GM19351 (cell line): Measurements from ENCODE around the gene FASTKD3.
A peak's percentile ranks its signal among the peaks of the same experiment; 100 is the strongest.

Source experiments
- ATAC-seq: cut with Tn5 transposase; IDR thresholded peaks from one replicate; pipeline ENCODE4 v1.9.1; 2021; ENCODE audit warnings: mild to moderate bottlenecking, moderate library complexity; ENCODE audit not compliant: unreplicated experiment

FASTKD3 gene, protein sequence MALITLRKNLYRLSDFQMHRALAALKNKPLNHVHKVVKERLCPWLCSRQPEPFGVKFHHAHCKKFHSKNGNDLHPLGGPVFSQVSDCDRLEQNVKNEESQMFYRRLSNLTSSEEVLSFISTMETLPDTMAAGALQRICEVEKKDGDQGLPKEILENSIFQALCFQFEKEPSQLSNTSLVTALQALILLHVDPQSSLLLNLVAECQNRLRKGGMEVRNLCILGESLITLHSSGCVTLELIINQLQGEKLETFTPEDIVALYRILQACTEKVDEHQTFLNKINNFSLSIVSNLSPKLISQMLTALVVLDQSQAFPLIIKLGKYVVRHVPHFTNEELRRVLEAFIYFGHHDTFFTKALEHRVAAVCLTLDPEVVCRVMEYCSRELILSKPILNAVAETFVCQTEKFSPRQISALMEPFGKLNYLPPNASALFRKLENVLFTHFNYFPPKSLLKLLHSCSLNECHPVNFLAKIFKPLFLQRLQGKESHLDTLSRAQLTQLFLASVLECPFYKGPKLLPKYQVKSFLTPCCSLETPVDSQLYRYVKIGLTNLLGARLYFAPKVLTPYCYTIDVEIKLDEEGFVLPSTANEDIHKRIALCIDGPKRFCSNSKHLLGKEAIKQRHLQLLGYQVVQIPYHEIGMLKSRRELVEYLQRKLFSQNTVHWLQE

DNA sequence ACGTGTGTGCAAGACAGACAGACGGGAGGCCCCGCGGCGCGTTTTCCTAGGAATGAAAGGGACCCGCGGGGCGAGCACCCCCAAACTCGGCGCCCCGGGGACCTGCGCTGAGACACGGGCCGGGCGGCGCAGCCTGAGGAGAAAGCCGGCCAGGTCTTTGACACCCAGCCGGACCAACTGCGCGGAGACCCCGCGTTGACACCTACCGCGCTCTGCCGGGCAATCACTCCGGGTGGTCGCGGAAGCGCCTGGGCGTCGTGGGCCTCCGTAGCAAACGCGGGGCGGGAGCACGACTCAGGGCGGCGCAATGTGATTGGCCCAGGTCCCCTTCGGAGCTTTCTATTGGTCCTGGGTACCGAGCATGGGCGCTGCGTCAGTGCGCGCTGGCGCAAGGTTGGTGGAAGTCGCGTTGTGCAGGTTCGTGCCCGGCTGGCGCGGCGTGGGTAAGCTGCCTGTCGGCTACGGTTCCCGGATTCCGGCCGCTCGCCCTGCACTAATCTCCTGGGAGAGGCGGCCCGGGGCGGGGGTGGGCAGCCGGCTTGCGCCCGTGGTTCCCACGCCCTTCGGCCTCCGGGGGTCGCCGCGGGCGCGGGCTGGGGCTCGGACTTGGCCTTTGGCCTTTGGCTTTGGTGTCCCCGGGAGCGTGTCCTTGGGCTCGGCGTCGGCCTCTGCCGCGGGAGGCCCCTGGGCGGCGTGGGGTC lies at the start of gene FASTKD3, which contains the start of gene MTRR:
FASTKD3 (minus strand) TSS at position 259 of the 701 bp plus-strand sequence. CDS start 948 bp downstream, outside the sequence.
MTRR (plus strand) TSS at position 376 of the 701 bp plus-strand sequence. CDS start 1,647 bp downstream, outside the sequence.
- peak; percentile 91 for ATAC-seq

- no peak for ATAC-seq
These were observed 48.6 kb upstream of the FASTKD3 start for GRCh38 chr5:7917130-7918123.

DNA sequence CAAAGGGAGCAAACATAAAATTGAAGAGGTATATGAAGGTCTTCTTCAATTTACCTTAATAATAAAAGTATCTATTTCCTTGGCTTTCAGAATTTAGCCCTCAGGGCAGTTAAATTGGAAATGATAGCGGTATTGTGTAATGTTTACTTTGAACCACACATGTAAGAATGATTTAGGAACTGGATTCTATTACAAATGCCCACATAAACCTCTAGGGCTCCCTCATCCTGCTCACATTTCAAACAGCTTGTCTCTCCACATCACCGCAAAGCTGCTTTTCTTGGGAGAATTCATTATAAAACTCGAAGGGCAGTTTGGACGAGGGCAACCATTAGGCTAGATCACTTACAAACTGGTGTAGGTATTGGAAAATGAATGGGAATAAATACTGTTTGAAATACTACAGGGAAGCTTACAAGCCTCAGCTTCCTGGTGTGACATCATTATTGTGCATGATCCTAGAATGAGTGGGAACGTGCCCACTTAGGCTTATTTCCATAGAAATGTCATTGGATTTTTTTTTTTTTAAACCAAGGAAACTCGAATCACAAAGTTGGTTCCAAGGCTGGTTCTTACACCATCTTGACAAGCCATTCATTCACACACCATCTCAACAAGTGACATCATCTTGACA lies 47.5 kb upstream of the FASTKD3 start:
- no peak for ATAC-seq

- peak; percentile 25 for ATAC-seq
These were observed 42.6 kb upstream of the FASTKD3 start for GRCh38 chr5:7911429-7911771.

DNA sequence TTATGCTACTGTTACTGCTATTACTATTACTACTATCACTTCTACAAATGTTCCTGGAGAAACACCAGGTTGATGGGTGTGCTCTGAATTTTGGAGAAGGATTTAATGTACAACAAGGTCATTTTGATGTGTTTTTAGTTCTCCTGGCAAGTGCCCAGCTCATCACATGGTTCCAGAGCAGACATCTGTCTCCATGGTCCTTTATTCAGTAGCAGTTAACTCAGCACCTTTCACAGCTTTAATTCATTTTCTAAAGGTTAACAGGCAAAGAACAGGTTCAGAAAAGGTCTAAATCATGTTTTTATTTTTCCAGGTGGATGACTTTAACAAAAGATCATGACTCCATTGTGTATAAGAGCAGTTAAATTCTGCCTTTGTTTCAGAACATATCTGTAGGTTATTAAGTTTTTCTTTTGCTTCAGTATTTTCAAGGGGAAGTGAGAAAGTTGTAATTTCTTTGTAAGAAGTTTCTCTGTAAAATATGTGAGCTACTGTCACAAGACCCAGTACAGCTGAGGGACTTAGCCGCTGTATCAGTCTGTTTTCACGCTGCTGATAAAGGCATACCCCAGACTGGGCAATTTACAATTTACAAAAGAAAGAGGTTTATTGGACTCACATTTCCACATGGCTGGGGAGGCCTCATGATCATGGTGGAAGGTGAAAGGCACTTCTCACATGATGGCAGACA lies 42.1 kb upstream of the FASTKD3 start:
- peak; percentile 90 for ATAC-seq

DNA sequence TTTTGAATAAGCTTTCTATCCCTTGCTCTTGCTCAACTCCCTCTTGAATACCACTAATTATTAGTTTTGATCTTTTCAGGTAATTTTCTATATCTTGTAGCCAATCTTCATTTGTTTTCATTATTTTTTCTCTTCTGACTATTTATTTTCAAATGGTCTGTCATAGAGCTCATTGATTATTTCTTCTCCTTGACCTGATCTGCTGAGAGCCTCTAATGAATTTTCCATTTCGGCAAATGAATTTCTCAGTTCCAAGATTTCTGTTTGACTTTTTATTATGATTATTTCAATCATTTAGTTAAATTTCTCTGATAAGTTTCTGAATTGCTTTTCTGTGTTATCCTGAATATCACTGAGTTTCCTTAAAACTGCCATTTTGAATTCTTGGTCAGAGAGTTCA lies 39.5 kb upstream of the FASTKD3 start:
- ATAC-seq: no peak

DNA sequence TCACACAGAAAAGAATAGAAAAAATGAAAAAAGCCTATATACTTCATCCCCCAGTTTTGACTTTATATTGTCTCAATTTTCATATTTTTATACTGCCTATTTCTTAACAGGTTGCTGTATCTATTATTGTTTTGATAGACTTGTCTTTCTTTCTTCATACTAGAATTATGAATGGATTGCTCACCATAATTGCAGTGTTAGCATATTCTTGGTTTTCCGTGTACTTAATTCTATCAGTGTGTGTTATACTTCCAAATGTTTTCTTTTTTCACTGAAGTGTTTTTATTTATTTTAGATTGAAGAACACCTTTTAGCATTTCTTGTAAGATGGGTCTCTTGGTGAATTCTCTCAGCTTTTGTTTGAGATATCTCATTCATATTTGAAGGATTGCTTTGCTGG lies 38.8 kb upstream of the FASTKD3 start:
- no peak for ATAC-seq

DNA sequence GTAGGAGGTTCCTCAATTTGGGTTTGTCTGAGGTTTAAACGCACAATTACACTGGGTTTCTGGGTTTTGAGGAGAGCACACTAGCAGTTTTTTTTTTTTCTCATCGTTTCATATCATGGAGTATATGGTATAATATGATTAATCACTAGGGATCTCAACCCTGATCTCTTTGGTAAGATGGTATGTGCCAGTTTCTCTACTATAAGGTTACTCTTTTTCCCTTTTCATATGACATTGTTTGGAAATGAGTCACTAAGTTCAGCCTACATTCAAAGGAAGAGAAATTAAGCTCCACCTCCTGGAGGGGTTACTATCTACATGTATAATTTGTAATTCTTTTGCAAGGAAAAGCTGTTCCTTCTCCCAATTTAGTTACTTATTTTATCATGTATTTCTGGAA lies 35.3 kb upstream of the FASTKD3 start:
- ATAC-seq: no peak

GRCh38 chr5:7902666-7903625 lies 34.1 kb upstream of the FASTKD3 start:
- no peak for ATAC-seq

GRCh38 chr5:7902201-7902600 lies 33.4 kb upstream of the FASTKD3 start:
- ATAC-seq: no peak

DNA sequence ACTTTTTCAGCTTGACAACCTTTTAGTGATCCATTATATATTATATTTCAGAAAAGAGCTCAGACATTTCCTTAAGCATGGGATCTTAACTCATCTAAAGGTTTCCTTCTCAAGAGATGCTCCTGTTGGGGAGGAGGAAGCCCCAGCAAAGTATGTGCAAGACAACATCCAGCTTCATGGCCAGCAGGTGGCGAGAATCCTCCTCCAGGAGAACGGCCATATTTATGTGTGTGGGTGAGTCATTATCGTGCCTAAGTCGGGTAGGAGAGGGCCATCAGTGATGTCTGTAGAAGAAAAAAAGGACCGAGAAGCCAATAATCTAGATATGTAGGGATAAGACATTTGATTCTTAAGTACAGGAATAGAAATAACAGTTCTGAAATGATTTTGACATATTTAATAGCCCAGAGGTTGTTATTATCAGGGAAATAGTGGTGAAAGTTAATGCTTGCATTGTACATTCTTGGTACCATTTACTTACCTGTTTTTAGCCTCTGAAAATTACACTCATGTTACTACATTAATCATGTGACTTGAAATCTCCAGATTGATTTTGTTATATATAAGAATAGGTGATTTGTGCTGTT lies 28.3 kb upstream of the FASTKD3 start:
- peak; percentile 72 for ATAC-seq

- peak; percentile 94 for ATAC-seq
These were observed 26.0 kb upstream of the FASTKD3 start for GRCh38 chr5:7894860-7895259.

GRCh38 chr5:7894439-7894838 lies 25.6 kb upstream of the FASTKD3 start:
- no peak for ATAC-seq

- no peak for ATAC-seq
These were observed 20.1 kb upstream of the FASTKD3 start for GRCh38 chr5:7888901-7889300.

DNA sequence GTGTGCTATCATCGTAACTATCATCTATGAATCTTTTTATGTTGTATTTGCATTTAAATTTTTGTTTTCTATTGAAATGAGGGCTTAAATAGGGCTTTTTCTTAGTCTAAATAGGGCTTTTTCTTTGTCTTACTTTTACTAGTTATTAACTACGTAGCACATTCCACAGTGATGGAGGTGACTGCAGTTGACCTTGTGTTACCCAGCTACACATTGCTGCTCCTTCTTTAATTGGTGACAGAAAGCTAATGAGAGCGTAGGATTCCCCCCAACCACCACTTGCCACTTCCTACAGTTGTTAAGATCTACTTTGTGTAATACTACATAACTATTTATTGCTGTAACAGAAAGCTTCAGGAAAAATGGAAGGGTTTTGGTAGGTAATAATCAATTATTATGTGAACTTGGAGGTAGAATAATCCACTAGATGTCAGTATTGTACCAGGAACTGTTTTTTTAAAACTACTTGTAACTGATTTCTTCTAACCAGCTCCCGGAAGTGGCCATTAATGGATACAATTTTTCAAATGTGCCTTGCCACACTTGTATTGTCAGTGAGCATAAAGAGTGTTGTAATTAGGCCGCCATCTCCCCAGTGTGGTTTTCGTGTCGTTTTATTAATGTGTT lies 18.1 kb upstream of the FASTKD3 start:
- ATAC-seq: no peak

DNA sequence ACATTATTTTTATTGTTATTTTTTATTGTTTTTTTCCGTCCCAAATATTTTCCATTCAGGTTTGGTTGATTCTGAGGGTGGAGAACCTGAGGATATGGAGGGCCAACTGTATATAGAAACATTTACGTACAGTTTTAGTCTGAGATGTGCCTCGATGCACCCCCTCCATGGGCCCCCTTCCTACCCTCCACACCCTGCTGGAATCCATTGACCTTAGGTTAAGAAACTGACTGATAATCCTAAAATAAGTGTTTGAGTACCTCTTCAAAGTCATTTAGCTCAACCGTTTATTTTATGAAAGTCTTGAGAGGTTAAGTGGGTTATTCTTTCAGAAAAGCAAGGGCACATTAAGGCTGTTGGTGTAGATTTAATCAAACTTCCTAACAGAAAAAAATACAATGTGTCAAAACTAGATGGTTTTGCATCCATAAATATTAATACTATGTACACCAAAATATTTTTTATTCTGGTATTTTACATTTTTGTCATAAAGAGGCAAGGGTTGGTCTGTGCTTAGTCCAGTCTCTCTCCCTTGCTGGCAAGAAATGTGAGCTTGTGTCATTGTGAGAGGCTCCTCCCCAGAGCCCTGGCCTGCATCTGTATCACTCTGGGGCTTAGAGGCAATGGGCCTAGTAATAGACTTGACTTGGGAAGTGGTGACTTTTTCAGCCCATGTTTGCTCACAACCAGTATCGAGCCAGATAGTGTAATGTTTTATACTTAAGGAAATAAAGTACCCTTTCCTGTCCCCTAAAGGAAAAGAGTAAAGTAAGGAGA lies 15.8 kb upstream of the FASTKD3 start:
- ATAC-seq: no peak

- ATAC-seq: no peak
These were observed 14.1 kb upstream of the FASTKD3 start for GRCh38 chr5:7882926-7883325.
